ENCODE measurements around the gene TRIM17.

DNA sequence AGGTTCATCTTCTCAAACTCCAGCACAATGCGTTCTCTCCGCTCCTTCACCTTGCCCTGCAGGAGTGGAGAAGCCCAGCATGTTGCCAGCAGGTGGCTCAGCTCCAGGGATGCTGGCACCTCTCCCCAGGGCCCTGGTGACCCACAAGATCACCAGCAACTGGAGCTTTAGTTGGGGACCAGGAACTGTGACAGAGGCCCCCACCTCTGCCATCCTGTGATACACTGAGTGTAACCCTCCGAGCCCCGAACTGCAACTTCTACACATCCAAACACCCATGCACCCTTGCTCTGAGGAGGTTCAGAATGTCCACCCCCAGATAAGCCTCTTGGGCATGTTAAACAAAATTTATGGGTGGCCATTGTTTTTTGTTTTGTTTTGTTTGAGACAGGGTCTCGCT is 5.5 kb downstream of the TRIM17 start:
- TF ChIP-seq, protein P1, sequence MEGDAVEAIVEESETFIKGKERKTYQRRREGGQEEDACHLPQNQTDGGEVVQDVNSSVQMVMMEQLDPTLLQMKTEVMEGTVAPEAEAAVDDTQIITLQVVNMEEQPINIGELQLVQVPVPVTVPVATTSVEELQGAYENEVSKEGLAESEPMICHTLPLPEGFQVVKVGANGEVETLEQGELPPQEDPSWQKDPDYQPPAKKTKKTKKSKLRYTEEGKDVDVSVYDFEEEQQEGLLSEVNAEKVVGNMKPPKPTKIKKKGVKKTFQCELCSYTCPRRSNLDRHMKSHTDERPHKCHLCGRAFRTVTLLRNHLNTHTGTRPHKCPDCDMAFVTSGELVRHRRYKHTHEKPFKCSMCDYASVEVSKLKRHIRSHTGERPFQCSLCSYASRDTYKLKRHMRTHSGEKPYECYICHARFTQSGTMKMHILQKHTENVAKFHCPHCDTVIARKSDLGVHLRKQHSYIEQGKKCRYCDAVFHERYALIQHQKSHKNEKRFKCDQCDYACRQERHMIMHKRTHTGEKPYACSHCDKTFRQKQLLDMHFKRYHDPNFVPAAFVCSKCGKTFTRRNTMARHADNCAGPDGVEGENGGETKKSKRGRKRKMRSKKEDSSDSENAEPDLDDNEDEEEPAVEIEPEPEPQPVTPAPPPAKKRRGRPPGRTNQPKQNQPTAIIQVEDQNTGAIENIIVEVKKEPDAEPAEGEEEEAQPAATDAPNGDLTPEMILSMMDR (IDR thresholded peaks at IDR 0.05) = no peak
- no peak for TF ChIP-seq POLR2A (IDR thresholded peaks at IDR 0.05)
